Omental fat pad (tissue), 4 donors: ENCODE data around the gene LILRB3. TPM values are rescaled to one million over a fixed set of nuclear protein-coding genes. Genes with fewer than 3 reads are reported as not detected.
"Not testable (repeated sequence)": the region's sequence is repeated elsewhere in the genome, so short reads cannot be mapped to it uniquely, and the experiment has no call there.

Experiments
- ATAC-seq: fragments of 150-250 bp; one replicate; pipeline ENCODE4 v1.9.1; 2016; ENCODE audit warnings: mild to moderate bottlenecking, moderate library complexity; ENCODE audit not compliant: low FRiP score
- DNase-seq: peaks from one replicate; pipeline ENCODE4 v3.0.0-alpha.2; 2019; ENCODE audit warnings: low spot score
- CTCF ChIP-seq, 3 donors: fragments of 450-650 bp; IDR thresholded peaks; one replicate each; pipeline ENCODE4 v1.5.1; 2016 to 2017; ENCODE audit warnings: antibody characterized with exemption in 3 of 3, mild to moderate bottlenecking in 3 of 3, moderate library complexity in 2 of 3
- total RNA-seq, 4 donors: library from RNA; depleted of rRNA; stranded (reverse); fragments of >200 nt; gene quantifications; one replicate each; pipeline ENCODE4 v1.1.0, GENCODE V29; 2016

The LILRB3 gene
- total RNA-seq, 4 donors from 2014 or later: 11.7 to 135 (median 71.5) TPM

GRCh38 chr19:54209058-54209810, 13.6 kb downstream of the LILRB3 start:
- no peak for TF ChIP-seq CTCF (IDR thresholded peaks at IDR 0.05)
- no peak for DNase-seq
- ATAC-seq: no peak

- DNase-seq (no peak), ATAC-seq (no peak)
- no peak for TF ChIP-seq CTCF (IDR thresholded peaks at IDR 0.05)
Measured at GRCh38 chr19:54208784-54209057, 14.1 kb downstream of the LILRB3 start.

- DNase-seq (peak; percentile 53), ATAC-seq (peak; percentile 38)
- no peak for TF ChIP-seq CTCF (IDR thresholded peaks at IDR 0.05)
Measured at GRCh38 chr19:54207983-54208783, 14.6 kb downstream of the LILRB3 start.

- DNase-seq (no peak), ATAC-seq (peak; percentile 3)
- no peak for TF ChIP-seq CTCF (IDR thresholded peaks at IDR 0.05)
Measured at GRCh38 chr19:54207676-54207982, 15.2 kb downstream of the LILRB3 start.

- DNase-seq: not testable (repeated sequence)
Measured at GRCh38 chr19:54207193-54207592, 15.6 kb downstream of the LILRB3 start.

GRCh38 chr19:54206831-54207177, 16.0 kb downstream of the LILRB3 start:
- DNase-seq: no peak
- ATAC-seq: no peak
- TF ChIP-seq CTCF (IDR thresholded peaks at IDR 0.05): no peak

More at GRCh38 chr19:54207193-54207592, 15.6 kb downstream of the LILRB3 start:
- ATAC-seq: not testable (repeated sequence)

GRCh38 chr19:54206030-54206830, 16.6 kb downstream of the LILRB3 start:
- DNase-seq (no peak), ATAC-seq (no peak)
- no peak for TF ChIP-seq CTCF (IDR thresholded peaks at IDR 0.05)
